ENCODE measurements around the gene SLC39A12. TPM values are rescaled to one million over a fixed set of nuclear protein-coding genes. Genes with fewer than 3 reads are reported as not detected.

SLC39A12 gene
- total and polyA plus RNA-seq, 2 of the 13 experiments (the other 11 are each of a cell fraction or from before 2014, with no cell fraction given), result not detected

- ATAC-seq (no peak), FAIRE-seq (no peak), DNase-seq (ENCODE audit: low spot score) (no peak)
- Histone ChIP-seq H3K4me1 (ENCODE audit: insufficient read depth, low read length) (no peaks in the 10 kb centered on the region), H2AFZ (ENCODE audit: low read length) (no peak overlapping the region), H3K9me3 (ENCODE audit: low read length) (no peaks in the 10 kb centered on the region), H3K27me3 (ENCODE audit: control insufficient read depth in 1 of 2, insufficient read depth in 2 of 2, low read length in 2 of 2) (peaks cover 0 to 7% of the 10 kb centered on the region in 2 experiments; a peak in 1 of 5 replicates), H3K36me3 (replicated peaks in 1 of 2; ENCODE audit: control insufficient read depth in 1 of 2, insufficient read depth in 2 of 2, low read length in 2 of 2) (no peaks in the 10 kb centered on the region), H3K9ac (ENCODE audit: insufficient read depth, low read depth, low read length) (no peak overlapping the region), H3K4me2 (ENCODE audit: low read depth, low read length) (no peak overlapping the region), H3K79me2 (ENCODE audit: insufficient read depth, low read length) (no peaks in the 10 kb centered on the region), H3K27ac (ENCODE audit: extremely low read length, insufficient read depth, low read length) (no peak overlapping the region), H4K20me1 (ENCODE audit: insufficient read depth, low read length) (0 out of 2 replicates have a peak, but pooled peaks cover 2% of the 10 kb centered on the region), H3K4me3 (replicated peaks in 1 of 3; ENCODE audit: insufficient read depth in 1 of 3, low read depth in 2 of 3, low read length in 3 of 3) (no peak overlapping the region)
- 11% methylated on average over 4 of the region's 4 CpGs for WGBS (ENCODE audit: low lambda C conversion rate)
- TF ChIP-seq ZZZ3 (CRISPR knock-in tag; IDR thresholded peaks at IDR 0.05; ENCODE audit: borderline replicate concordance), result no peak
- TF ChIP-seq ZNF577 (CRISPR knock-in tag; IDR thresholded peaks at IDR 0.05; ENCODE audit: borderline replicate concordance, low read depth), result no peak
- TF ChIP-seq PLSCR1 (CRISPR knock-in tag; IDR thresholded peaks at IDR 0.05; ENCODE audit: borderline replicate concordance), result no peak
- no peak for TF ChIP-seq WIZ (CRISPR knock-in tag; IDR thresholded peaks at IDR 0.05)
- TF ChIP-seq ZNF296 (CRISPR knock-in tag; conservative IDR thresholded peaks at IDR 0.05), result no peak
- no peak for TF ChIP-seq RXRB (CRISPR knock-in tag; IDR thresholded peaks at IDR 0.05; ENCODE audit: borderline replicate concordance)
- TF ChIP-seq ATF5 (CRISPR knock-in tag; IDR thresholded peaks at IDR 0.05; ENCODE audit: low read depth), result no peak
- no peak for TF ChIP-seq HNF4A (CRISPR knock-in tag; IDR thresholded peaks at IDR 0.05)
- no peak for TF ChIP-seq ZNF878 (CRISPR knock-in tag; IDR thresholded peaks at IDR 0.05)
- no peak for TF ChIP-seq MYPOP (CRISPR knock-in tag; IDR thresholded peaks at IDR 0.05)
- no peak for TF ChIP-seq EED (CRISPR knock-in tag; IDR thresholded peaks at IDR 0.05)
- TF ChIP-seq KLF12 (CRISPR knock-in tag; IDR thresholded peaks at IDR 0.05; ENCODE audit: borderline replicate concordance), result no peak
- TF ChIP-seq RBM39 (IDR thresholded peaks at IDR 0.05; ENCODE audit: low read depth, low read length, poor library complexity, severe bottlenecking), result no peak
- TF ChIP-seq REL (CRISPR knock-in tag; conservative IDR thresholded peaks at IDR 0.05), result no peak
- TF ChIP-seq ZNF30 (CRISPR knock-in tag; IDR thresholded peaks at IDR 0.05), result no peak
- TF ChIP-seq PITX1 (CRISPR knock-in tag; IDR thresholded peaks at IDR 0.05), result no peak
- no peak for TF ChIP-seq SATB2 (CRISPR knock-in tag; IDR thresholded peaks at IDR 0.05)
- no peak for TF ChIP-seq ZBTB39 (CRISPR knock-in tag; IDR thresholded peaks at IDR 0.05)
- TF ChIP-seq ZSCAN30 (CRISPR knock-in tag; IDR thresholded peaks at IDR 0.05), result no peak
- no TSS peak for BruUV-seq (replicated peaks)
- CTCF ChIA-PET (ENCODE audit: low intra/inter-chr PET ratio, low total read pairs), result no interaction called here
- POLR2A ChIA-PET, result no interaction called here
- in situ Hi-C loops (cut with HindIII; ENCODE audit: extremely low pct_ligation_motif_present, low pct_unique_long_range_greater_than_20kb) (no loop called here), intact Hi-C loops (cut with micrococcal nuclease; ENCODE audit: unreplicated experiment) (no loop called here)
These were observed 44.1 kb upstream of the SLC39A12 start for GRCh38 chr10:17907641-17908040.

Data from HepG2 (cell line).